Glomerular endothelial cell (primary cell): ENCODE data around the gene SELP. TPM values are rescaled to one million over a fixed set of nuclear protein-coding genes. Genes with fewer than 3 reads are reported as not detected.
A peak's percentile ranks its signal among the peaks of the same experiment; 100 is the strongest.

Source experiments
- DNase-seq: peaks from one replicate; pipeline ENCODE4 v3.0.0-alpha.2; 2011; ENCODE audit warnings: low read depth, low spot score; ENCODE audit errors: extremely low read depth
- total RNA-seq: library from RNA; depleted of rRNA; stranded (reverse); fragments of >200 nt; gene quantifications from 2 replicates; pipeline ENCODE4 v1.2.3, GENCODE V29; 2015

SELP gene
- total RNA-seq, 1 donor from 2014 or later = 27.7 TPM

DNA sequence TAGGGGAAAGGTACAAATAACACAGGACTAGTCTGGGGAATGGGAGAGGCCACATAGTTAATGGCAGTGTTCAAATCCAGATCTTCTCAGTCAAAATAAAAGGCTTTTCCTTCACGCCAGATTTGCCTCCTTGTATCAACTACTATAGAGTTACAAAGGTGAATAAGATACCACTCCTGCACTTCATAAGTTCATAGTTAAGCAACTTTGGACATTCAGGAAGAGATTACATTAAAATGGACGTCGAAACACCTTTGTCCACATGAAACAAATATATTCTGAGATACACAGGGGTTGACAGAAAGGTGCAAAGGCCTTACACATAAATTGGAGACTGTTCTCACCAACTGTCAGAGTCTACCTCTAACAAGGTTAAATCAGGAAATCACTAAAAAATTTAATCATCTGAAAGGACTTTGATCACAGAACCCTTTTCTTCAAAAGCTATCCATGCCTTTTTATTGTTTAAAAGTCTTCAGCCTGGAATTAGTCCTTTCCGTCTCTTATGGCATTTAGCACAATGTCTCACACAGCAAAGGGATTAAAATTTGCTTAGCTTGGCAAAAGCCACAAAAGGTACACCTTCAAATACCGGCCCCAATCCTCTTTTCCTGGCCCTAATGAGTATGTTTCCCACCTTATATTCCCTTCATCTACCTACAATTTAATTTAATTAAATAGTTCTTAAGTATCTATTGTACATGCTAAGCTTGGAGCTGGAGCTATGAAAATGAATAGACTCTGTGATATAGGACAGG, 51.8 kb downstream of the SELP start:
- no peak for DNase-seq

DNA sequence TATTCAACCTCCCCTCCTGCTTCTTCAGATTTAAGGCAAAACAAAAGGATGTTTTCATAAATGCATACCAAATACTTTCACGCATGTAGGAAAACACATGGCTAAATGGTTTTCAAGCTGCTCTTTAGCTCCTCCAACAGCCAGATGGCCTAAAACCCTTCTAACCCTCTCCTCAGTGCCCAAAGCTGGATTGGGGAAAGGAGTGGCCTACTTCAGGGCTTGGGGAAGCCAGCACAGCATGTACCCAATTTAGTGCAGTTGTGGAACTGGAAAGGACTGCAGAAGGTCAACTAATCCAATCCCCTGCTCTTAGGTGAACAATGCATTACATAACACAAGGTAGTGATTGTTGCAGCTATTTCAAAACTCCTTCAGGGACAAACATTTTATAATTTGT, 53.0 kb downstream of the SELP start:
- no peak for DNase-seq

DNA sequence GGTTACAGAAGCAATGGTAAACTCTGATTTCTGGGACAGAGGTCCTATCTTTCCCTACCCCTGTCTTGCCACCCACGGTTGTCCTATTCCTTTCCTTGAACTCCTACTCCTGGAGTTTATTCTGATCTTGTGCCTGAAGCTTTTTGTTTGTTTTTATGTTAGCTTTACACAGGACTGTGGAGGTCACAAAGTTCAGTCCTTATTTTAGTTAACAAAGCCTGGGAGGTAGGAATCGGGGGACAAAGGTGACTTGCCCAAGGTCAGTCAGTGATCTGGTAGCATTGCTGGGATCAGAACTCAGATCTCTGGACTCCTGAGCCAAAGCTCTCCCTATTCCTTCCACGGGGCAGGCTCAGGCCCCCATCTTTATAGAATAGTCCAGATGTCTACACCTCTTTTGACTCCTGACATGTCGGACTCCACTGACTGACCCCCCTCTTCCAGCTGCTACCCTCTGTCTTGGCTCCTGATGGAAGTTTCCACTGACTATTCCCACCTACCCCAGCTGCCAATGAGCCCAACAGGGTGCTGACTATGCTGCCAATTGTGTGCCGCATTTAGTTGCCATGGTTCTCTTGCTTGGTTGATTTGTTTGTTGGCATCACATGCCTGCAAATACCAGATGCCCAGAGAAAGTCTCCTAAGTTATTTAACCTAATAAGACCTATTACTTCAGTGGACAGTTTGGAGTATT, 53.5 kb downstream of the SELP start:
- DNase-seq = no peak

DNA sequence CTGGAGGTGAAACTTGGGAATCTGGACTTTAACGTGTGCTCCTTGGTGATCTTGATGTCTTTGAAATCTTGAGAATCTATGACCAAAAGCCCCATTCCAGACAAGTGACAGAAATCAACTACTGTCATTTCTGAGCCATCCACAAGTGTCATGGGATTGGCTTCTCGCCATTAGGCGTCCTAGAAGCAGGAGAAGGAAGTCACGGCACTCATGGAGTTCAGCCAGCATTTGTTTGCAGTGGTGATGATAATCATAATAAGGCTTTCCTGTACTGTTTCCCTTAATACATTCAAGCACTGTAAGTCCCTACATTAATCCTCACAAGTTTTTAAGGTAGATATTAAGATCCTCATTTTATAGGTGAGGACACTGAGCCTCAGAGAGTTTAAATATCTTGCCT, 55.6 kb downstream of the SELP start:
- no peak for DNase-seq

DNA sequence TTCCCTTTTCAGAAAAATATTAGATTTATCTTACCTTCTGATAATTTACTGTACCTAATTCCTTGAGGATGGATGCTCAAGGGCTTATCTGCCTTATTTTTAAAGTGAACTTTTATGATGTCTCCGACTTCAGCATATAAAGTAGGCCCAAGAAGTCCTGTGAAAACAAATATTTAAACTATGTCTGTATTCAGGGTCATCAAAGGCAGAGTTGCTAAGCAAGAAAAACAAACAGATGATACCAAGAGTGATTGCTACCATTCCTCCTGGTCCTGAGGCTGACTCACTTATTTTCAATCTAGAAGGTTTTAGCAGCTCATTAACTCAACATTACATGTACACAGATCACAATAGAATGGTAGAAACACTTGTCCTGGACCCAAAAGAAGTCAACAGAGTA, 57.7 kb downstream of the SELP start:
- no peak for DNase-seq

DNA sequence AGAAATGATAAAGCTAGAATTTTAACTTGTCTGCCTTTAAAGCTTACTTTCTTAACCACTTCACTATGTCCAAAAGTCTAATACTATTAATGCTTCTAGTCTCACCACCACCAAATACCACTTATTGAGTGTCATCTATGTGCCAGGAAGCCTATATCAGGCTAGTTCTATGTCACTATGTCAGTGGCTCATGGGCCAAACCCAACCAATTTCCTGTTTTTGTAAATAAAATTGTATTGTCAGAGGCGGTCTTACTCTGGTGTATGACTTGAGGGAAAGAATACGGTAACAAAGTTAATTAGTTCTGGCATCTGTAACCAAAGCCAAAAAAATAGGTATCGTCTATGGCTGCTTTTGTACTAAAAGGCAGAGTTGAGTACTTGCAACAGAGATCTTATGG, 58.5 kb downstream of the SELP start:
- DNase-seq = no peak

DNA sequence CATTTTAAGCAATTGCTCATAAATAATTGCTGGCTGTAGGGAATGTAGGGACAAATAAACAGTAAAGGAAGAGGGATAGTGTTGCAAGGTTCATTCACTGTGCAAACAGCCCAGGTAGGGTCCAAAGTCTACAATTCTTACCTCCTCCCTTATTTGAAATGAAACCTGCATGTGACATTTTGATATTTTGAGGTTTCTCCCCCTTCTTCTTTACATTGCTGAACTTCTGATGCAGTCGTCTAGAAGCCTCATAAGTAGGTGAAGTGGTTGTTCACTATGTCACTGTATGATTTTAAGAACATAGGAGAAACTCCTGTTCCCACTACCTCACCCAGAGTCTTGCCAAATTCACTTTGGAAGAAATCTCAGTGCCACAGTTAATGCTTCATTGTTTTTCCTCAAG, 59.8 kb downstream of the SELP start:
- DNase-seq = no peak

DNA sequence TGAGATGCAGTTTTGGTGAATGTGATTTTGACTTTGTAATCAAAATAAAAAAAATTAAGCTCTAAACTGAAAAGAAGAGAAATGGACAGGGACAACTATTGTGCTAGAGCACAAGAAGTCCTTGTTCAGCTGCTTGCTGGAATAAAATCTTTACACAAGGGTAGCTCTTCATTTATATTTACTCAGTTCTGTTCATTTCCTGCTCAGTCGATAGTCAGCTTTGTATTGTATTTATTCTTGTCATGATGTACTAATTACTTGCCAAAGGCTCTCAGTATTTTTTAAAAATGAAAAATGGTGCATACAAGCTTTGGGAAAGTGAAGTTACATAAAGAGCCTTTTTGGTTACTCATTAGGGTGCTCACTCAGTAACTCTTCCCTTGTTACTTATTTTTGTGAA, 61.4 kb downstream of the SELP start:
- DNase-seq = no peak

DNA sequence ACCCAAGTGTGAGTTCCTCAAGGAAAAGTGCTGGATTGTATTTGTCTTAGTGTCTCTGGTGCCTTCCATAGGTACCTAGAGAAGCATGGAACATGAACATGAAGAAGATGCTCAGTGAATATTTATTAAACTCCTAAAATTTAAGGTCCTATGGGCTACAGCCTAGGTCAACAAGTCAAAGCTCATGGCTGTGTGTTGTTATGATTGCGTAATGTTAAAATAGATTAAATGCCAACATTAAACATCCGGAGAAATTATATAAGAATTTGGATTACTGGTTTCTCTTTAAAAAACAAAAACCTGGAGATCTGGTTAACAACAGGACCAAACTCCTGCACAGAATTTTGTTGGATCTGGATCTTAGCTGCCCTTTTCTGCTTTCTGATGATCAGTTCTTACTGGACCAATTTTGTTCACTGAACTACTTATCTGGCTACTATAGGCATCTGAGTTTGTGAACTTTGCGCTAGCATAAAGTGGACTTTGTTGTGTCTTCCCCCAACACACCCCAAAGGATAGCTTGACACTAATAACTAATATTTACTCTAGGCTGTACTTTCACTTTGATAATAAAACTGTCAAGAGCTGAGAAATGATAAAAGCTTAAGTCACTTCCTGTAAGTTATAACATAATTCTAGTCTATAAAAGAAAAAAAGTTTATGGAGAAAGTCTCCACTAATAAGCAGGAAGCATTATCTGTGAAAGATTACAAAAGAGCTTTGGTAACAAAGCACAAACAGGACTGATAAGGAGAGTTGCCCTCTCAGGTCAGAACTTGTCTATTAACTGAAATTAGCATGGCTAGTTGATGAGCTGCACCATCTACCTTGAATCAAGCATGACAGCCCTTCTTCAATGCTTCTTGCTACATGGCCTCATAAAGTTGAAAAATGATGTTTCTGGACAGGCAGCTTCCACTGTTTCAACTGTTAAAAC, 64.3 kb downstream of the SELP start:
- DNase-seq = no peak

DNA sequence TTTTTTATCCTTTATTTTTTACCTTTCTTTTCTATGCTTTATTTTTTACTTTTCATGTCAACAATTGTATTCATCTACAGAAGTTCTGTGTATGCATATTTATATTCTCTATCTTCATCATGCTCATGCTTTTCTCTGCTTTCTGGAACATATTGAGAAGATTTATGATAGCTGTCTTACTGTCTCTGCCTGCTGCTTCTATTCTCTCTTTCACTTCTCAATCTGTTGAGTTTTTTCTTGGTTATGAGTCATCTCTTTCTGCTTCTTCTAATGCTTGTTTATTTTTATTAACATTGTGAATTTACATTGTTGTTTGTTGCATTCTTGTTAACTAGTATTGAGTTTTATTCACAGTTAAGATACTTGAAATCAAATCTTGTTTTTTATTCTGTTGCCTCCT, 66.3 kb downstream of the SELP start:
- no peak for DNase-seq

DNA sequence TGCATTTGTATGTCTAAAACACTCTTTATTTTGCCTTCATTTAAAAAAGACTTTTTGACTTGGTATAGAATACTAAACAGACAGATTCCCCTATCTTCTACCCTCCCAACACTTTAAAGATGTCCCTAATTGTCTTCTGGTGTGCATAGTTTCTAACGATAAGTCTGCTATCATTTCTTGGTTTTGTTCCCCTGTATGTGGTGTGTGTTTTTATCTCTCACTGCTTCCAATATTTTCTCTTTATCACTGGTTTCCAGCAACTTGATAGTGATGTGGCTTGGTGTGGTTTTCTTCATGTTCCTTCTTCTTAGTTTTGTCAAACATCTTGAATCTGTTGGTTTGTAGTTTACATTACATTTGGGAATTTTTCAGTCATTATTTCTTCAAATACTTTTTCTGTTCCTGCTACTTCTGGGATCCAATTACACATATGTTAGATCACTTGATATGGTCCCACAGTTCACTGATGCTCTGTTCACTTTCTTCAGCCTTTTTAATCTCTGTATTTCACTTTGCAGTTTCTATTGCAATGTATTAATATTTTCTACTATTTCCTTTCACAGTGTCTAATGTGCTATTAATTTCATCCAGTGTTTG, 66.8 kb downstream of the SELP start:
- no peak for DNase-seq

DNA sequence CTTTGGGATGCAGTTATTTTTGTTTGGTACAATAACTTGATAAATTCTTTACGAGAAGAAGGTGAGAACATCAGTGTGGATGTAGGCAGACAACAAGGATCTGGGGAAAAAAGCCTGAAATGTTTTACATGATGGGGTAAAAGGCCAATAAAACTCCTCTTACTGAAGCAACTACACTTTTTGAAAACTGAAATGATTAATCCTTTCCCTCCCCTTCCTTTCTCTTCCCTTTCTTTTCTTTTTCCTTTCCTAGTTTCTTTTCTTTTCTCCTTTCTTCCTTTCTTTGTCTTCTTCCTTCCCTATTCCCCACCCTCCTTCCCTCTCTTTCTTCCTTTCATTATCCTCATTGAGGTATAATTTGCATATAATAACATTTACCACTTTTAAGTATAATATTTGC, 68.2 kb downstream of the SELP start:
- no peak for DNase-seq

DNA sequence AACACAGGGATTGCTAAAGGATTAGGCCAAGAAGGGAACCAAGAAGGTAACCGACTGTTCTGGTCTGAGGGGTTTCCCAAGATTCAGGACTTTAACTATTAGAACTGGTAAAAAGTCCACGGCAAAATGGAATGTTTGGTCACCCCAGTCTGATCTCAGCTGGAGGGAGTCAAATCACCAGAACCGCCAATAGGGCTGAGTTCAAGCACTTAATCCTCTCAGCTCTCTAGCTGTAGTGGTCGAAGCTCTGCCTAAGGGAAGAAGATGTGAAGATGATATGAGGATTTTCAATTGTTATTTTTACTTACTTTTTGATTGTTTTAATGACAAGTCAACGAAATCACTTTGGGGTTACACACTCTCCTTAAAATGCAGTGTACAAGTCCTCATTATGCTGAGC, 72.8 kb downstream of the SELP start:
- no peak for DNase-seq

DNA sequence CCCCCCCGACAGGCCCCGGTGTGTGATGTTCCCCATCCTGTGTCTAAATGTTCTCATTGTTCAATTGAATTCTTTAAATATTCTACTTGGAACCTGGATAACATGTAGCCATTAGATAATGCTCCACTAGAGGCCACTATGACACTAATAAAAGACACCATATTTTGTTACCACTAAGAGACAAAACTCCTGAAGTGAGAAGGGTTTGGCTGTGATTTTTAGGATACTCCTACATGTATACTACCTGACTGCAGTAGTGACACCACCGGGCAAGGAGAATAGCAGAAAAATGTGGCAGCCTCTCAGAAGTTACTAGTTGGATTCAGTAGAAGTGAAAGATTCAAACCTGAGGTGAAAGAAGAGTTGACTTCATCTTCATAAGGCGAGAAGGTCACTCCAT, 79.6 kb downstream of the SELP start:
- peak; percentile 48 for DNase-seq

DNA sequence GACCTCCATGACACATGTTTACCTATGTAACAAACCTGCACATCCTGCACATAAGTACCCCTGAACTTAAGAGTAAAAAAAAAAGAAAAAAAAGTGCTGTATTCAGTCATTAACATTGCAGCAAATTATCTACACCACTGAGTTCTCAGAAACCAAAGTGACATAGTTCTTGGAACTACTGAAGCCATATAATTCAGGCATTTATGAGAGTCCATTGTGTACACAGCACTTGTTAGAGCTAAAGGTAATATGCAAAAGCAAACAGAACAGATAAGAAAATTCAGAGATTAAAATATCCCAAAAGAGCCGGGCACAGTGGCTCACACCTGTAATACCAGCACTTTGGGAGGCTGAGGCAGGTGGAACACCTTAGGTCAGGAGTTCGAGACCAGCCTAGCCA, 81.6 kb downstream of the SELP start:
- DNase-seq = no peak

DNA sequence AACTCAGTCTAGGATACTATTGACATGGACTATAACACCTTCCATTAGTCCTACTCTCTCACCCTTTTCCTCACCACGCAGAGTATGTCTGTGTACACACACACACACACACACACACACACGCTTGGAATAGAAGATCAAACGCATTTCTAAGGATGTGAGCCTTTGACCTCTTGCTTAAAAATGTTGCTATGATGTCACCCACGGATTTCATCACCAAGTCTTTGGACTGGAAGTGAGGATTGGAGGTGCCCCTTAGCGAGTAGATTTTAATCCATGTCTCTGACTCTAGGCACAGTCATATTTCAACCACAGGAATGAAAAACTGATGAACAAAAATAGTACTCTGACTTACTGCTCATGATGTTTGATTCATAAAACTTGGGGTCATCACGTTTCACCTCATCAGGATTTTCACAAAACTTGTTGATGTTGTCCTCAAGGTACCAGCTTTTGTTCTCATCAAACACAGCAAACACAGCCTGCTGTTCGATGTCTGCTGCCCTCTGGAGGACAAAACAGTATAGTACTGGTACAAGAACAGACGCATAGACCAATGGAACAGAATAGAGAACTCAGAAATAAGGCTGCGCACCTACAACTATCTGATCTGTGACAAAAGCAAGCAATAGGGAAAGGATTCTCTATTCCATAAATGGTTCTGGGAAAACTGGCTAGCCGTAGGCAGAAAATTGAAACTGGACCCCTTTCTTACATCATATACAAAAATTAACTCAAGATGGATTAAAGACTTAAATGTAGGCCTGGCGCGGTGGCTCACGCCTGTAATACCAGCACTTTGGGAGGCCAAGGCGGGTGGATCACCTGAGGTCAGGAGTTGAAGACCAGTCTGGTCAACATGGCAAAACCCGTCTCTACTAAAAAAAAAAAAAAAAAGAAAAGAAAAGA, 83.6 kb downstream of the SELP start:
- peak; percentile 41 for DNase-seq

DNA sequence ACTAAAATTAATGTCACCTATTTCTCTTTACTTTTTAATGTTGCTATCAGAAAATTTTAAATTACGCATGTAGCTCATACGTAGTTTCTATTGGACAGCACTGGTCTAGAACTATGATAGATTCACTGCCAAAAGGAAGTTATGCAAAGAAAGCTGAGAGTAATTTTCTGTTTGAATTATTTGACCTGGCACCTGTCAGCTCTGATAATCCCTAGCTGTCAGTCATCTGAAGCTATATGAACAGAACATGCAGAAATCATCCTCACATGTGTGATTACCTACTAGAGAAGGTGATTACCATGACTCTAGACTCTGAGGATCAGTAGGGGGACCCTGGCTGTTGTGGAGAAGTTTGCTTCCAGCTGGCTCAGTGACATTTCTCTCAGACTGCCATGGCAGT, 84.5 kb downstream of the SELP start:
- DNase-seq = no peak

DNA sequence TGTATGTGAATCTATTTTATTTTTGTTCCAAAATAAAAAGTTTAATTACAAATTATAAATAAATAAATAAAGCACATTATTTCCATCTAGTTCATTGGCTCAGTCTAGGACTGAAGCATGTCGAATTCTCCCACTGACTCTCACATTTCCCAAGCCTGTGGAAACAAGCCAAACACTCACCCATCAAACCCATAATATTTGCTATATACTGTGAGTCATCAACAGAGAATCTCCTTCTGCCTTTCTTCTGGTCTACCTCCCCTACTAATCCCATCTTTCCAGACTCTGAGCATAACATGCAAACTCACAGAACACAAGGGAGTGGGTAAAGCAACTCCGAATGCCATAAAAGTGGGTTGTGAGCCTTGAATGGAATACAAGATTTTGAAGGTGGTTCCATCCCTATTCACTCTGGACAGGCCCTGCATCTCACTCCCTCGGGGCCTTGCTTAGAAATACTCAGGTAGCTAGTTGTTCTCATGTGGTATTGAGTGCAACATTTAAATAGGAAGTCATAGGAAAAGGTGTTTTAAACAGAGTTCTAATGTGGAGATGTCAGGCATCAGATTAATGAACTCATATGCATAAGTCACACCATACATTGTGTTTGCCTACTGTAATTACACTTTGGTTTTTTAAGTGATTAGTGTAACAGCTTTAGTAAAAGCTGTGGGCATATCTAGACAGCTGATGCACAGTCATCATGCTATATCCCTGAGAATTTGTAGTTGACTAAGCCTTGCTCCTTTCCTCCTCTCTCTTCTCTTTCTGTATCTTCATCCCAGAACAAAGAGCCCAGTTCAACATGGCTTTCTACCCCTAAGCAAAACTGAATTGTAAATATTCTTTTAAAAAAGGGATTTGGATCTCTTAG, 90.7 kb downstream of the SELP start:
- DNase-seq = peak; percentile 7
